ENCODE measurements around the gene TTLL10.

TTLL10 gene

GRCh38 chr1:1243266-1243660 is 69.6 kb downstream of the TTLL10 start:
- Histone ChIP-seq H3K36me3 (ENCODE audit: control insufficient read depth in 2 of 2, insufficient read depth in 2 of 2, low read length in 2 of 2) (no peaks in the 10 kb centered on the region), H3K27me3 (ENCODE audit: control insufficient read depth in 1 of 2, insufficient read depth in 2 of 2, low read length in 2 of 2) (peaks cover 15 to 41% of the 10 kb centered on the region in 2 donors), H3K4me1 (ENCODE audit: control insufficient read depth, insufficient read depth, low read length) (peaks cover 5% of the 10 kb centered on the region), H3K4me3 (ENCODE audit: low read length in 2 of 2) (no peak overlapping the region), H3K9me3 (ENCODE audit: control insufficient read depth in 2 of 2, low read length in 2 of 2) (no peaks in the 10 kb centered on the region), H3K27ac (ENCODE audit: low read length) (no peak overlapping the region), H3K9ac (ENCODE audit: low read length in 2 of 2) (no peak overlapping the region)

- H3K27me3 ChIP-seq (ENCODE audit: control insufficient read depth in 1 of 2, insufficient read depth in 2 of 2, low read length in 2 of 2) = peaks cover 12 to 36% of the 10 kb centered on the region in 2 donors
- peaks cover 5% of the 10 kb centered on the region for H3K4me1 ChIP-seq (ENCODE audit: control insufficient read depth, insufficient read depth, low read length)
- no peak overlapping the region for H3K4me3 ChIP-seq (ENCODE audit: low read length in 2 of 2)
- no peaks in the 10 kb centered on the region for H3K9me3 ChIP-seq (ENCODE audit: control insufficient read depth in 2 of 2, low read length in 2 of 2)
- no peak overlapping the region for H3K27ac ChIP-seq (ENCODE audit: low read length)
- H3K9ac ChIP-seq (ENCODE audit: low read length in 2 of 2) = no peak overlapping the region
- no peaks in the 10 kb centered on the region for H3K36me3 ChIP-seq (ENCODE audit: control insufficient read depth in 2 of 2, insufficient read depth in 2 of 2, low read length in 2 of 2)
Measured at GRCh38 chr1:1243807-1244191, 70.1 kb downstream of the TTLL10 start.

GRCh38 chr1:1244192-1244811 is 70.6 kb downstream of the TTLL10 start:
- Histone ChIP-seq H3K4me1 (ENCODE audit: control insufficient read depth, insufficient read depth, low read length) (peaks cover 5% of the 10 kb centered on the region), H3K36me3 (ENCODE audit: control insufficient read depth in 2 of 2, insufficient read depth in 2 of 2, low read length in 2 of 2) (no peaks in the 10 kb centered on the region), H3K9ac (ENCODE audit: low read length in 2 of 2) (no peak overlapping the region), H3K4me3 (ENCODE audit: low read length in 2 of 2) (no peak overlapping the region), H3K27ac (ENCODE audit: low read length) (no peak overlapping the region), H3K27me3 (ENCODE audit: control insufficient read depth in 1 of 2, insufficient read depth in 2 of 2, low read length in 2 of 2) (peaks cover 12 to 33% of the 10 kb centered on the region in 2 donors), H3K9me3 (ENCODE audit: control insufficient read depth in 2 of 2, low read length in 2 of 2) (no peaks in the 10 kb centered on the region)

GRCh38 chr1:1245178-1245816 is 71.6 kb downstream of the TTLL10 start:
- H3K36me3 ChIP-seq (ENCODE audit: control insufficient read depth in 2 of 2, insufficient read depth in 2 of 2, low read length in 2 of 2) = no peaks in the 10 kb centered on the region
- peaks cover 5% of the 10 kb centered on the region for H3K4me1 ChIP-seq (ENCODE audit: control insufficient read depth, insufficient read depth, low read length)
- no peak overlapping the region for H3K4me3 ChIP-seq (ENCODE audit: low read length in 2 of 2)
- H3K9ac ChIP-seq (ENCODE audit: low read length in 2 of 2) = no peak overlapping the region
- H3K9me3 ChIP-seq (ENCODE audit: control insufficient read depth in 2 of 2, low read length in 2 of 2) = no peaks in the 10 kb centered on the region
- H3K27me3 ChIP-seq (ENCODE audit: control insufficient read depth in 1 of 2, insufficient read depth in 2 of 2, low read length in 2 of 2) = peaks cover 8 to 23% of the 10 kb centered on the region in 2 donors
- no peak overlapping the region for H3K27ac ChIP-seq (ENCODE audit: low read length)

- H3K27me3 ChIP-seq (ENCODE audit: control insufficient read depth in 1 of 2, insufficient read depth in 2 of 2, low read length in 2 of 2) = peaks cover 6 to 22% of the 10 kb centered on the region in 2 donors
- H3K4me3 ChIP-seq (ENCODE audit: low read length in 2 of 2) = no peak overlapping the region
- no peak overlapping the region for H3K27ac ChIP-seq (ENCODE audit: low read length)
Measured at GRCh38 chr1:1245817-1246576, 72.3 kb downstream of the TTLL10 start.

GRCh38 chr1:1246577-1247340 is 73.1 kb downstream of the TTLL10 start, which contains the start of gene C1QTNF12:
C1QTNF12 (minus strand) TSS chr1:1246722; CDS start chr1:1246690, 32 bp downstream.
- Histone ChIP-seq H3K4me1 (ENCODE audit: control insufficient read depth, insufficient read depth, low read length) (peaks cover 5% of the 10 kb centered on the region), H3K9me3 (ENCODE audit: control insufficient read depth in 2 of 2, low read length in 2 of 2) (no peaks in the 10 kb centered on the region), H3K4me3 (ENCODE audit: low read length in 2 of 2) (no peak within 1 kb of the TSS), H3K9ac (ENCODE audit: low read length in 2 of 2) (no peak within 1 kb of the TSS), H3K36me3 (ENCODE audit: control insufficient read depth in 2 of 2, insufficient read depth in 2 of 2, low read length in 2 of 2) (no peaks in the 10 kb centered on the region), H3K27ac (ENCODE audit: low read length) (no peak within 1 kb of the TSS), H3K27me3 (ENCODE audit: control insufficient read depth in 1 of 2, insufficient read depth in 2 of 2, low read length in 2 of 2) (peaks cover 5 to 22% of the 10 kb centered on the region in 2 donors)

More at GRCh38 chr1:1245817-1246576, 72.3 kb downstream of the TTLL10 start:
- Histone ChIP-seq H3K9ac (ENCODE audit: low read length in 2 of 2) (no peak overlapping the region), H3K9me3 (ENCODE audit: control insufficient read depth in 2 of 2, low read length in 2 of 2) (no peaks in the 10 kb centered on the region), H3K4me1 (ENCODE audit: control insufficient read depth, insufficient read depth, low read length) (peaks cover 5% of the 10 kb centered on the region), H3K36me3 (ENCODE audit: control insufficient read depth in 2 of 2, insufficient read depth in 2 of 2, low read length in 2 of 2) (no peaks in the 10 kb centered on the region)

GRCh38 chr1:1247341-1247913 is 73.7 kb downstream of the TTLL10 start:
- Histone ChIP-seq H3K27ac (ENCODE audit: low read length) (no peak overlapping the region), H3K27me3 (ENCODE audit: control insufficient read depth in 1 of 2, insufficient read depth in 2 of 2, low read length in 2 of 2) (peaks cover 5 to 22% of the 10 kb centered on the region in 2 donors)

More at GRCh38 chr1:1247341-1247913, 73.7 kb downstream of the TTLL10 start:
- Histone ChIP-seq H3K9me3 (ENCODE audit: control insufficient read depth in 2 of 2, low read length in 2 of 2) (no peaks in the 10 kb centered on the region), H3K9ac (ENCODE audit: low read length in 2 of 2) (no peak overlapping the region), H3K4me1 (ENCODE audit: control insufficient read depth, insufficient read depth, low read length) (peaks cover 5% of the 10 kb centered on the region), H3K36me3 (ENCODE audit: control insufficient read depth in 2 of 2, insufficient read depth in 2 of 2, low read length in 2 of 2) (no peaks in the 10 kb centered on the region), H3K4me3 (ENCODE audit: low read length in 2 of 2) (no peak overlapping the region)

Data from stomach smooth muscle (tissue), 2 donors.